HG02678 (cell line): ENCODE results near the gene ZNF775.

Source experiments
- ATAC-seq: cut with Tn5 transposase; IDR thresholded peaks from one replicate; pipeline ENCODE4 v1.9.1; 2021; ENCODE audit warnings: mild to moderate bottlenecking, moderate library complexity; ENCODE audit not compliant: unreplicated experiment

ZNF775 gene

DNA sequence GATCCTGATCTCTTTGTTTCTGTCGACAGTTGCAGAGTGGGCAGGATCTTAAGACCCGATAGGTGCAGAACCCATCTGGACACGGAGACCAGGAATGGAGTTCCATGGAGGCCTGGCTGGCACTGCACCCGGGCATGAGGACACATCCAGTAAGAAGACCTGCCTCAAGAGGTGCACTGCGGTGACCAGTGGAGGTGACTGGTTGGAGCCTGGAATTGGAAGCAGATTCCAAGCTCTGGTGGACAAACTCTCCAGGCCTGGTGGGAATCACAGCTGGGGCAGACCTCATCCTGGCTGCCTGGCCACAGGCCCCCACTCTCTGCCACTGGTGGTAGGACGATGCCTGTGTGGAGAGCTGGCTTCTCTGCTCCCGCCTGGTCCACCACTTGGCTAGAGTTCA lies 31.0 kb downstream of the ZNF775 start:
- ATAC-seq = no peak

DNA sequence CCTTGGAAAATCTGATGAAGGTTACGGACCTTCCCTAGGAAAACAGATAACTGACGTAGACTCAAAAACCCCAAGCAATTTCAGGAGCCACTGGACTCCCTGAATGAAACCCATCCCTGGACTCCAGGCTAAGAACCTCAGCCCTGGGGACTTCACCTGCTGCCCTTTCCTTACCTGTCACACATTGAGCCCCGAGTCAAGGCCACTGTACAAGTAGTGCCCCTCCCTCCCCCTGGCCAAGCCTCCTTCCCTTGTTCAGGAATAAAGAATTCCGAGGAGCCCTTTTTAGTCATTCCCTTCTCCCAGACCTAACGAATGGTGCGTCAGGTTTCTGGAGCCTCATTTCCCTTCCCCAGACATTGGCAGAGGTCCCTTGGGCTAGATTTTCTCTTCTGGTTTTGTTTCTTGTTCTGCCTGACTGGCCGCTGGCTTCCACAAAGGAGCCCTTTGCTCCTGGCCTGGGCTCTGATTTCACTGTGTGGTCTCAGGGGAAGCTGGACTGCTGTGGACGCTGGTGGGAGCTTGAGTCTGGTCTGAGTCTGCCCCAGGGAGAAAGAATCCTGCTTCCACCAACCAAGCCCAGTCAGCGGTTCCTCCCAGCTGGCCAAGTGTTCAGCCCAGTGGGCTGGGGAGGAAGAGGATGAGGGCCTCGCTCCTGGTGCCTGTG lies 31.7 kb downstream of the ZNF775 start:
- no peak for ATAC-seq

DNA sequence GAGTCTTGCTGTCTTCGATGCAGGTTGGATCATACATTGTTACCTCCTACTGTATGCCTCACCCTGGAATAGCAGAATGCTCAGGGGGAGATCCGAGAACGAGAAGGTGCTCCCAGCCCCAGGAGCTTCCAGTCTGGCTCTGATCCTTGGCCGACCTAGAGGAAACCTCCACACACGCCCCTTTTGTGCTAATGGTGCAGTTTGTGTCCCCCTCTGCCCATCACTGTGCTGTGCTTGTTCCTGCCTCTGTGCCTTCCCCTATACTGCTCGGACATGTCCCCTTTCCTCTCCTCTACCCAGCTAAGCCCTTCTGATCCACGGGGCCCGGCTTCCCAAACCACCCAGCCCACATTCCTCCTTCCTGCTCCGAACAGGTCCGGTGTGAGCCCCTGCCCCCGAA lies 32.5 kb downstream of the ZNF775 start:
- no peak for ATAC-seq

DNA sequence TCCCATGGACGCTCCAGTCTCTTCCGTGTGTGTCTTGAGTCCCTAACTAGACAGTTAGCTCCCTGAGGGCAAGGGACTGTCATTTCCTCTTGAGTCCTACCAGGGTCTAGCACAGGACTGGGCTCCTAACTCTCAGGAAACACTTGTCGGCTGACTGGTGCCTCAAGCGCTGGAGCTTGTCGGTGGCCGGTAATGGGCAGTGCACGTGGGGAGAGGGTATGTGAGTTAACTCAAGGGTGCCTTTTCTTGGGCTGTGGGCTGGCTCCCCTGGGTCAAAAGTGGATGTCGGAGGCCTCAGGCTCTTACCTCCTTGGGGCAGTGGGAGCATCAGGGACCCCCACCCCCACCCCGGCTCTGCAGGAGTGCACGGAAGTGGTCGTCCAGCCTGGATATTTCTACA lies 32.9 kb downstream of the ZNF775 start:
- ATAC-seq = no peak

DNA sequence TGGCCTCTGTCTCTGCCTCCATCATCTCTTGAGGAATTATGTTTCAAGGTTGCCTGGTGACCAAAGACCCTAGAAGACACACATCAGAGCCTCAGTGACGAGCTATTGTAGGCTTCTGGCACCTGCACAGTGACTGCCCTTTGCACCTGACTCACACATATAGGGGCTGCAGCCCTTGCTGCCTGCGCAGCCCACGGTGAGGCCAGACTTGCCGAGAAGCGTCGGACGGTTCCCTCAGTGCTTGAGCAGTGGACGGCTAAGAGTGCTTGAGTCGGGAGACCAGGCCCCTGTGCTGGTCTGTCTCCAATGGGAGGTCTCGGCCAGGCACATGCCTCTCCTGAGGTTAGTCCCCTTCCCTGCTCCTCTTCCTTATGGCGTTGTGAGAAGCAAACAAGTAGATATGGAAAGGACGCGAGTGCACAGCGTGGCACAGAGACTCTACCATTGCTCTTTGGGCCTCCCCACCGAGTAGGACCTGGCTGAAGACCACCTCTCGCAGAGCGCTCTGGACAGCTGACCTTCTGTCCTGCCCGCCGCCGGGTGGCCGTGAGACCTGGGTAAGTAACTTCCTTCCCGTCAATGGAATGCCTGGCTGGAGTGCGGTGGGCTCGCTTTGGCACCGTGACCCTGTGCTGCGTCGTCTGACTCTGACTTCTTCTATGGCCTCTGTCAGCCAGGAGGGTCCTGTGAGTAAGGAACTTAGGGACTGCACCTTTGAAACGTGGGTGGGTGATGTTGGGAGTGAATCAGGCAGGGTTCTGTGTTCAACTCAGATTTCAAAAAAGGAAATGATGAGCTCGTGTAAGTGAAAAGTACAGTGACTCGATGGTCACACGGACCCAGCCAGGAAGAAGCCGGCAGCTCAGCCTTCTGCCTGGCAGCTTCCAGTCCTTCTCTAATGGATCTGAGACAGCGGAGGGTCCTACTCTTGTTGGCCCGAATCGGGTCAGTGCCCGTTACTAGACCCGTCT lies 33.7 kb downstream of the ZNF775 start:
- no peak for ATAC-seq

DNA sequence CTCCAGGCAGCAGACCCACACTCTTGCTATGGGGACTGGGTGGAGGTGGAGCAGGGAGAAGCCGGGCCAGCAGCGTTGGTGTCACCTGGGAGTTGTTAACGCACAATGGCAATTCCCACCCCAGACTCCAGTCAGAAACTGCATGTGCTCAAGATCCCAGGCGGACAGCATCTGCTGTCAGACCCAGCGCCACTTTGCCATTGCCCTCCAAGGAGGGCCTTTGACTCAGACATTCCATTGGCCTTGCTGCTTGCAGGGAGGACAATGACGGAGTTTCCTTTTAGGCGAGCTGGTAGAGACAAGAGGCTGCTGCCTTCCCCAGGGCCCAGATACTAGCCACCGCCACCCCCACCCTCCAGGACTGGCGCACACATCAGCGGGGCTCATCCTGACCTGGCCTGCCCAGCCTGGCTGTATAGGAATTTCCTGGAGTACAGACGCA lies 34.5 kb downstream of the ZNF775 start:
- ATAC-seq = no peak

DNA sequence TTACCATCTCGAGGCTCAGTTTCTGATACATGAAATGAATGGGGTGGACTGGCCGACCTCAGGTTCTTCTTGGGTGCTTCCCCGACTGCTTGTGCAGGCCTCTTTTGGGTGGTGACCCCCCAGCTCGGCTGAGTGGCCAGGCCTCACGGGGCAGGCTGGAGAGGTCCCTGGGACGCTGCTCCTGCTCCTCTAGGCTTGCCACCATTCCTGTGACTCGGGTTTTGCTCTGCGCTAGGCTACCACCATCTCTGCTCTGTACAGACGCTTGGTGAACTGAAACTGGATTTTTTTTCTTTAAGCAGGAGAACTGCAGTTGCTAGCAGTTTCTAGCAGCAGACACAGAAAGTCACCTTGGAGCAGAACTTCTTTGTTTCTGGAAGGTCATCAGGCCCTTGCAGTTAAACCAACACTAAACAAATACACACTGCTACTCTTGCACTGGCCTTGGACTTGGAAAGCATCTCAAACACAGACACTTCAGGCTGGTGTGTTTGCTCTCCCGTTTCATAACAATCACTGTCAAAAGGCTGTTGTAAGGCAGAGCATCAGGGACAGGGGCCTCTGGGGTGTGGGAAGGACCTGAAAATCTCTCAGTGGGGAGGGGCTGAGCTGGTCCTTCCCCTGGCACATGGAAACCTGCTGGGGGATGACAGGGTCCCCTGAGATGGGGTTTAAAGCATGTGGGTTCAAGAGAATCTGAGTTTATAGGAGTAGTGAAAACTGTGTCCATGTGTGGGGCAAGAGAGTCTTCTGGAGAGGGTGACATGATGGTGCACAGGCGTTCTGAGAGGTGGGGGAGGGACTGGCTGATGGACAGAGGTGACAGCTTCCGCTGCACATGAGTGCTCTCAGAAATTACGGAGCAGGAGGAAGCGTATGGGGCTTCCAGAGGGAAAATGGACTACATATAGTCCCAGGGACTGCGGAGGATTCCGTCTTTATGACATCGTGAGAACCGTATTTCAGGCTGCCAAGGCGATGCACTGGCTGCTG lies 36.3 kb downstream of the ZNF775 start:
- peak; percentile 62 for ATAC-seq

DNA sequence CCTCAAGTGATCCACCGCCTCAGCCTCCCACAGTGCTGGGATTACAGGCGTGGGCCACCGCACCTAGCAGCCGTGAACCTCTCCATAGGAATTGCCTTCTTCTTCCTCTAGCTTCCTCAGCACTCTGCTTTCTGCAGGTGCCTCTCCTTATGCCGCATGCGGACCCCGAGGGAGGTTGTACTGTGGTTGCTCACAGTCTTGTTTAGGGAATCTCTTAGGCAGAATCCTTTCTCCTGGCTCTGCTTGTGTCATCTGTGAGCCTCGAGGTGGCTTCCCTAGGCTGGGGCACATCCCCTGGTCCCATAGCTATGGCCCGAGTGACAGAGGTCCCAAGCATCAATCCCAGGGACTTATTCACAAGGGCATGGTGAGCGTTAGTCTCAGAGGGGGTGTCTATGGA lies 38.1 kb downstream of the ZNF775 start:
- ATAC-seq = no peak

DNA sequence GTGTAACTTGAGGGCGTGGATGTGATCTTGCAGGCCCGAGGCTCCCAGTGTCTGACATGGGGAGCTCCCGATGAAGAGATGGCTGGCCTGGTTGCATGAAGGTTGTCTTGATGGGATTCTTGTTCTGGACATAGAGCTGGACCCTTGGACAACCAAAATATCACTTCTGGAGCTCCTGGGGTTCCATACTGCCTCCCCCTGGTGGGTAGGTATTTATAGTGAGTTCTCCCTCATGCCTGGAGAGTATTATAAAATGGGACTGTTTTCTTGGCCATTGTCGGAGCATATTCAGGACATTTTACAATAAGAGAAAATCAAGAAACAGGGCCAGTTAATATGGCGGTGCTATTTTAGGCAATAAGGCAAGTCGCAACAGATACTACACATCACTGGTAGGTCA lies 38.7 kb downstream of the ZNF775 start:
- no peak for ATAC-seq

DNA sequence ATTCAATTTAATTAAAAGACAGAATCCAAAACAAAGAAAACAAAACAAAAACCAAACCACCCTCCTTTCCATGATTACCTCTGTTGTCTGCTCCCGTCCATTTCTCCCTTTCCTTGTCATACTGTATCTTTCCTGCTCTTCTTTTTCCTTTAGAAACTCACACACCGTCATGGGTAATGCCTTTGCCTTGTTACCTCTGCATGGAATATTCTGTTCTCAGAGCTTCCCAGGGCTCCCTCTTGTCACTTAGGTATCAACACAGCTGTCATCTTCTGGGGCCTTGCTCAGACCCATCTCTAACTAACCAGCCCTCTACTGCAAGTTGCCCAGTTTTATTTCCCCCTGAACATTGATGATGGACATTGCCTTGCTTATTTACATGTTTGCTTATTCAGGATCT lies 41.1 kb downstream of the ZNF775 start:
- ATAC-seq = no peak

DNA sequence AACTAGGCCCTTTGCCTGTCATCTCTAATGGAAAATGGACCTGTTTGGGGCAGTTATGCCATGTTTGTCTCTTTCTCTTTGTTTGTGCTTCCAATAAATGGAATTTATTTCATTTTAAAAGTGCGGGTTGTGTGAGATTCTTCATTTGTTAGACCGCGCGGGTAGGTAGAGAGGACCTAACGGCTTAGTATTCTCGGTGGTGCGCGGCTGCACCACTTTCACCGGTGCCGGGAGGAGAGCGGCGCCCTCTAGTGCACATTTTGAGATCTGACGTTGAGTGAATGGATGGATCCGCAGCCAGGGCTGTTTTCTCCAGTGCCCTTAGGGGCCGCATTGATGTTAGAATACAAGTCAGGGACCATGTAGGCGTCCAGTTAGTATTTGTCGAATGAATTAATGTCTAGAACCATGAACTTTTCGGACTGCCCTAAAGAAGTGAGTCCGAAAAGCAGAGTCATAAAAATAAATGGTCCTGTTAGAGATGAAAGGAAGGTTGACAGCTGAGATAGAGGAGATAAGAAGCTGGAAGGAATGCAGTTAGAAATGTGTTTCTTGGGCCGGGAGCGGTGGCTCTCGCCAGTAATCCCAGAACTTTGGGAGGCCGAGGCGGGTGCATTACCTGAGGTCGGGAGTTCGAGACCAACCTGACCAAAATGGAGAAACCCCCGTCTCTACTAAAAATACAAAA lies 42.0 kb downstream of the ZNF775 start:
- peak; percentile 99 for ATAC-seq

DNA sequence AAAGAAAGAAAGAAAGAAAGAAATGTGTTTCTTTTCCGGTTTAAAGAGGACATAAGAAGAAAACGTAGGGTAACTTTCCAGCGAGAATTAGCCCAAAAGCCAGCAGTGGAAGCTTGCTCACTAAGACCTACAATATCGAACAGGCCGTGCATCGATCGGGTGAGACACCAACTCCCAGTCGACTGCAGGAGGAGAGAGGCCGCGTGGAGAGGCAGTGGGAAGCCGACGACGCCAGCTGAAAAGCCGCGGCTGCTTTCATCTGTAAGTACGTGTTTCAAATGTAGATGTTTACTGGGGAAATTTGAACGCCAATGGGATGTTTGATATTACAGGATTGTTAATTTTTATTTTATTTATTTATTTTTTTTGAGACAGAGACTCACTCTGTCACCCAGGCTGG lies 42.7 kb downstream of the ZNF775 start:
- no peak for ATAC-seq

DNA sequence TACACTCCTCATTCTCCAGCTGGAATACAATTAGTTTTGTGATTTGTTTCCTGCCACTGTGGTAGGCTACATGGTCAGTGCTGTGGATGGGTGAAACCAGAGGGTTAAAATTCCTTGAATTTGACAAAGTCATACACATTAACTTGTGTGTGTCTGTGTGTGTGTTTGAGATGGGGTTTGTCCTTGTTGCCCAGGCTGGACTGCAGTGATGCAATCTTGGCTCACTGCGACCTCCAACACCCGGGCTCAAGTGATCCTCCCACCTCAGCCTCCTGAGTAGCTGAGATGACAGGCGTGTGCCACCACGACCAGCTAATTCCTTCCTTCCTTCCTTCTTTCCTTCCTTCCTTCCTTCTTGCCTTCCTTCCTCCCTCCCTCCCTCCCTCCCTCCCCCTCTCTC lies 46.5 kb downstream of the ZNF775 start:
- no peak for ATAC-seq

DNA sequence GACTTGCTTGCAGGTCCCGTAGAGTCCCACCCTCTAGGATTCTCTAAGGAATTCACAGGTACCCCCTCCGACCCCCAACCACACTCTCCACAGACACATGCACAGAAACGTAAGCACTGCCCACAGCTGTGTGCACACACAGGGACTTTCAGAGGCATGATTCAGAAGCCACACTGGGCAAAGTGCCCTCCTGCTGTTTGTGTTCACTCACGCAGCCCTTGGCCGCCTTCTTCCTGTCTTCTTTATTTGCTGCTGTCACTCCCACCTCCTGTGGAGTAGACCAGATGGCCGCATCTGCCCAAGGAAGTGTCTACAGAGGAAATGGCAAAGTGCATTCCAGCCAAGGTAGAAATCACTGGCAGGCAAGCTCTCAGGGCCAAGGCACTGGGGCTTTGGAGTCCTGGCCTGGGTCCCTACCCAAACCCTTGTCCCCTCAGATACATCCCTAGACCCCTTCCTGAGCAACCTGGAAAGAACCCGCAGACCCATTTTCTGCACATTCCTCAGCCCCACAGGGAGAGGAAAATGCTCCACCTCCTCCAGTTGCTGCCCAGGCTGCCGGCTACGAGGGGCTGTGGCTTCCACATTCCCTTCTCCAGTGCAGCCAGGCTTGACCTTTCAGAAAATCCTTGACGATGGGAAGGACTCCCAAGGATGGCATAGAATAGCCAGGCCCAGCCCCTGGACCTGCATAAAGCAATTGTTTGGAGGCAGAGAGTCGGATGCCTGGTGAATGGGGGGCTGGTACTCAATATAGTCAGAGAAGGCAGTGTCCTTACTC lies 49.7 kb downstream of the ZNF775 start:
- peak; percentile 63 for ATAC-seq

DNA sequence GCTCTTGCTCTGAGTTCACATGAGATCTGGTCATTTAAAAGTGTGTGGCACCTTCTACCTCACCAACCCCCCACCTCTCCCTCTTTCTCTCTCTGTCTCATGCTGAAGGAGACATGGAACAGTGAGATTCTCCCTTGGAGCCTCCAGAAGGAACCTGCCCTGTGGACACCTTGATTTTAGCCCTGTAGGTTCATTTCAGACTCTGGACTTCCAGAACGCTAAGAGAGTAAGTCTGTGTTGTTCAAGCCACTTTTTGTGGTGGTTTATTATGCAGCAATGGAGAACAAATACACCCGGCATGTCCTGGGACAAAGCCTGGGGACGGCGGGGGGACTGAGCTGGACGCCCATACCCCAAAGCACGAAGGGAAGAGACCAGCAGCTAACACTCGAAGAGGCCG lies 50.6 kb downstream of the ZNF775 start:
- ATAC-seq = no peak

DNA sequence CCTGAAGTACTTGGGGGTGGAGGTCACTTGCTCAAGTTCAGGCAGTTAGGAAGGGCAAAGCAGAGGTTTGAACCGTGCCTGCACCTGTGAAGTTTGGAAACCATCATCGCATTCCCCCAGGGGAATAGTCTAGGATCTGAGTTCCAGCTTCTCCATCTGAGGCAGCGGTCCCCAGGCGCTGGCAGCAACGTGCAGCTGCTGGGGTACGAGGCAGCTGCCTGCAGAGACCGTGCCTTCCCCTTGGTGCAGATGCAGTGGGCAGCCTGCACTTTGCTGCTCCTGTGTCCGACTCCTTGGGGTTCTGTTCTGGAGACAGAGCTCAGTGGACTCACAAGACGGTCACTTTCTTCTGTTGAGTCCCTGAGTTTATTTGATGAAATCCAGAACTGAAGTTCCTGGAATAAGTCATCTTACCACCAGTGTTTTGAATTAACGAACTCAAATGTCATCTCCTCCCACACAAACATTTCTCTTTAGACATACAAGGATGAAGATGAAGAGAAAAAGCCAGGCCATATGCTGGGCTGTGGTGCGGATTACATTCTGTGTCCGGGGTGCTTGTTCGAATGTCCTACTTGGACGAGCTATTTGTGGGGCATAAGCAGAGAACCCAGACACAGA lies 51.4 kb downstream of the ZNF775 start:
- no peak for ATAC-seq

DNA sequence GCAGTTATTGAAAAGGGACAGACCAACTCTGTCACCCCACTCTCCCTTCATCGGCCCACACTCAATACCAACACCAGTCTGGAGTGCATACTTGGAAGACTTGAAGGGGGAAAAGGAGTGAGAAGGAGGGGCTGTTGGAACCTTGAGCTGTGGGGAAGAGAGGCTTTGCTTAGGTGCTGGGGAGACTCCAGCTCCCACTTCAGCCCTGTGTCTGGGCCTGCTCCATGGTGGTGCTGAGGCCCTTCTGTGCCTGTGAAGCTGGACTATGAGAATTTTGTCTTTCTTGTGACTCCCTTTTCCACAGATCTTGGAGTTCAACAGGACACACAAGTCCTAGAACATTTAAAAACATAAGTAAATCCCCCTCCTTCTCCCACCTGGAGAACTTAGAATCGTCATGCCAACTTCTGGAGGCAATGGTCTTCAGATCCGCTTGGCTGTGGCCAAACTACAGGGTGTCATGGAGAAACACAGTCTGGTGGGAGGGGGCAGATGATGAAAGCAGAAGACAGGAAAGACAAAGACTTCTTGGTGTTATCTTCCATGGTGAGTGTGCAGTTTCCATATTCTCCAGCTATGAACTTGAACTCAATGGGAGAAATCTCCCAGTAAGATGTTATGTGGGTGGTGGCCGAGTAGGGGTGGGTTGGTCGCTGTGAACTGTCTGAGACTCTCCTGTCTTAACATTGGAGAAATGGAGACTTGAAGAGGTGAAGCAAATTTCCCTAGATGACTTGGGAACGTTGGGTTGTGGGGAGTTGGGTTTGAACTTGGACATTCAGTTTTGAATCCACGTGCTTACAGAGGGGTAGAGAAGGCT lies 52.9 kb downstream of the ZNF775 start:
- no peak for ATAC-seq
